H1 (cell line): Measurements from ENCODE around the gene RIOK3. TPM values are rescaled to one million over a fixed set of nuclear protein-coding genes. Genes with fewer than 3 reads are reported as not detected.

Experiments used
- CTCF ChIA-PET: fragments of 300-600 bp; sonication (Branson Sonifier 250); formaldehyde crosslinking; loops from one replicate; lab custom pipeline; 2021; ENCODE audit not compliant: partially characterized antibody; lab: Charles Lee
- POLR2A ChIA-PET: fragments of 300-600 bp; sonication (Branson Sonifier 250); formaldehyde crosslinking; loops from one replicate; lab custom pipeline; 2021; ENCODE audit warnings: inconsistent platforms; ENCODE audit not compliant: partially characterized antibody; lab: Charles Lee
- DNase-seq, 2 experiments: peaks; one replicate each; pipeline versions ENCODE4 v3.0.0 to v3.0.0-alpha.2; 2010 to 2022; ENCODE audit warnings: low spot score in 2 of 2, low read depth in 1 of 2, mixed read lengths in 1 of 2
- FAIRE-seq: peaks from 2 replicates; lab custom pipeline; 2011; peaks lifted over from hg19 to GRCh38; lab: Jason Lieb, UNC
- H2AFZ ChIP-seq: 2 replicates; pipeline ENCODE4 v1.8.1; 2012; ENCODE audit warnings: low read length, inconsistent platforms
- H2AK5ac ChIP-seq: 2 replicates; pipeline ENCODE4 v1.6.1; 2013; ENCODE audit warnings: low read depth, low read length
- H2BK120ac ChIP-seq: replicated peaks from 2 replicates; pipeline ENCODE3; 2013; ENCODE audit warnings: low read depth, low read length, inconsistent platforms
- H2BK12ac ChIP-seq: 2 replicates; pipeline ENCODE4 v1.6.1; 2013; ENCODE audit warnings: low read depth, low read length
- H2BK15ac ChIP-seq: 2 replicates; pipeline ENCODE4 v1.6.1; 2013; ENCODE audit warnings: low read length
- H2BK20ac ChIP-seq: 2 replicates; pipeline ENCODE4 v1.6.1; 2013; ENCODE audit warnings: low read length
- H2BK5ac ChIP-seq: 2 replicates; pipeline ENCODE4 v1.6.1; 2013; ENCODE audit warnings: low read depth, low read length
- H3K14ac ChIP-seq: 2 replicates; pipeline ENCODE4 v1.6.1; 2013; ENCODE audit warnings: inconsistent platforms; ENCODE audit not compliant: insufficient read length
- H3K18ac ChIP-seq: 2 replicates; pipeline ENCODE4 v1.6.1; 2013; ENCODE audit warnings: low read length; ENCODE audit errors: extremely low read depth
- H3K23ac ChIP-seq: 2 replicates; pipeline ENCODE4 v1.6.1; 2013; ENCODE audit warnings: inconsistent platforms; ENCODE audit not compliant: insufficient read length
- H3K23me2 ChIP-seq: 2 replicates; pipeline ENCODE4 v1.6.1; 2013; ENCODE audit warnings: low read depth, low read length
- H3K27ac ChIP-seq: 2 replicates; pipeline ENCODE4 v1.6.1; 2011; ENCODE audit warnings: low read depth, low read length, inconsistent platforms
- H3K27me3 ChIP-seq, 4 experiments: replicated peaks in 1 of 4; 1 replicate in 1 of 4; 2 replicates in 3 of 4; pipeline versions ENCODE4 v1.6.1 to v1.8.1; 2011 to 2013; ENCODE audit warnings: low read length in 3 of 4, mild to moderate bottlenecking in 3 of 4, inconsistent platforms in 2 of 4, mixed read lengths in 2 of 4, moderate library complexity in 1 of 4; ENCODE audit not compliant: control insufficient read depth in 3 of 4, insufficient read depth in 3 of 4; ENCODE audit errors: extremely low read depth in 1 of 4
- H3K36me3 ChIP-seq, 4 experiments: 2 replicates each; pipeline versions ENCODE4 v1.6.1 to v1.8.1; 2011 to 2013; ENCODE audit warnings: mild to moderate bottlenecking in 4 of 4, low read length in 3 of 4, moderate library complexity in 2 of 4, control low read depth in 1 of 4, inconsistent platforms in 1 of 4; ENCODE audit not compliant: insufficient read depth in 4 of 4, control insufficient read depth in 2 of 4
- H3K4ac ChIP-seq: replicated peaks from 2 replicates; pipeline ENCODE3; 2013; ENCODE audit warnings: low read length, low read depth, mixed read lengths, inconsistent platforms; ENCODE audit not compliant: insufficient read length
- H3K4me1 ChIP-seq, 4 experiments: replicated peaks in 1 of 4; 1 replicate in 1 of 4; 2 replicates in 3 of 4; pipeline versions ENCODE4 v1.6.1 to v1.8.1; 2011 to 2013; ENCODE audit warnings: low read length in 3 of 4, inconsistent platforms in 2 of 4, mixed read lengths in 1 of 4; ENCODE audit not compliant: insufficient read depth in 4 of 4, control insufficient read depth in 3 of 4
- H3K4me2 ChIP-seq, 2 experiments: 2 replicates each; pipeline versions ENCODE4 v1.6.1 to v1.8.1; 2011 to 2013; ENCODE audit warnings: low read depth in 2 of 2, low read length in 2 of 2, control low read depth in 1 of 2, inconsistent platforms in 1 of 2, mild to moderate bottlenecking in 1 of 2; ENCODE audit not compliant: insufficient read depth in 1 of 2
- H3K4me3 ChIP-seq, 4 experiments: fragments of 200-600, 300-600 bp in 1 of 4; sonication (generic), shearing (Covaris generic), sonication (Bioruptor Twin) in 1 of 4; 2 replicates each; pipeline versions ENCODE4 v1.5.1 to v1.8.1; 2011 to 2016; ENCODE audit warnings: low read length in 4 of 4, low read depth in 3 of 4, control low read depth in 2 of 4, inconsistent platforms in 2 of 4, mild to moderate bottlenecking in 2 of 4, mixed read lengths in 1 of 4, moderate library complexity in 1 of 4; ENCODE audit not compliant: insufficient read depth in 2 of 4; ENCODE audit errors: extremely low read depth in 1 of 4
- H3K56ac ChIP-seq: replicated peaks from 2 replicates; pipeline ENCODE3; 2013; ENCODE audit warnings: low read depth, mild to moderate bottlenecking, mixed read lengths, low read length, inconsistent platforms; ENCODE audit not compliant: insufficient read length
- H3K79me1 ChIP-seq: 2 replicates; pipeline ENCODE4 v1.6.1; 2013; ENCODE audit warnings: low read depth, low read length, control low read depth
- H3K79me2 ChIP-seq, 2 experiments: 2 replicates each; pipeline versions ENCODE4 v1.6.1 to v1.8.1; 2012 to 2013; ENCODE audit warnings: low read length in 2 of 2, mild to moderate bottlenecking in 2 of 2, inconsistent platforms in 1 of 2; ENCODE audit not compliant: insufficient read depth in 2 of 2, control insufficient read depth in 1 of 2
- H3K9ac ChIP-seq, 4 experiments: replicated peaks in 1 of 4; 1 replicate in 1 of 4; 2 replicates in 3 of 4; pipeline versions ENCODE4 v1.6.1 to v1.8.1; 2011 to 2013; ENCODE audit warnings: low read depth in 3 of 4, low read length in 3 of 4, control low read depth in 2 of 4, mild to moderate bottlenecking in 2 of 4, moderate library complexity in 2 of 4, inconsistent platforms in 1 of 4; ENCODE audit errors: extremely low read depth in 1 of 4
- H3K9me3 ChIP-seq, 2 experiments: 2 replicates each; pipeline versions ENCODE4 v1.6.1 to v1.8.1; 2012 to 2013; ENCODE audit warnings: mild to moderate bottlenecking in 2 of 2, moderate library complexity in 2 of 2, control low read depth in 1 of 2, inconsistent platforms in 1 of 2, low read depth in 1 of 2, low read length in 1 of 2, mixed read lengths in 1 of 2; ENCODE audit not compliant: insufficient read depth in 2 of 2
- H4K20me1 ChIP-seq, 2 experiments: replicated peaks in 1 of 2; 2 replicates each; pipeline versions ENCODE3 to v1.8.1; 2011 to 2013; ENCODE audit warnings: inconsistent platforms in 2 of 2, low read length in 2 of 2, mild to moderate bottlenecking in 1 of 2; ENCODE audit not compliant: insufficient read depth in 2 of 2, control insufficient read depth in 1 of 2
- H4K5ac ChIP-seq: 2 replicates; pipeline ENCODE4 v1.6.1; 2013; ENCODE audit warnings: low read length, low read depth, mixed read lengths, inconsistent platforms; ENCODE audit not compliant: insufficient read length
- H4K8ac ChIP-seq: 2 replicates; pipeline ENCODE4 v1.8.0; 2013; ENCODE audit warnings: mild to moderate bottlenecking, moderate library complexity, low read length, inconsistent platforms; ENCODE audit not compliant: insufficient read depth; ENCODE audit errors: extremely low read depth
- H4K91ac ChIP-seq: replicated peaks from 2 replicates; pipeline ENCODE3; 2013; ENCODE audit warnings: low read length, mixed read lengths, inconsistent platforms; ENCODE audit not compliant: insufficient read length
- ASH2L ChIP-seq: fragments of 200-600, 300-600 bp; sonication (generic); IDR thresholded peaks from one replicate; pipeline ENCODE4 v1.7.1; 2017; ENCODE audit warnings: low read length
- BCL11A ChIP-seq, 2 experiments: IDR thresholded peaks; one replicate each; pipeline ENCODE4 v1.6.1; 2011; ENCODE audit warnings: low read depth in 2 of 2, low read length in 2 of 2, mild to moderate bottlenecking in 2 of 2
- CREB1 ChIP-seq: IDR thresholded peaks from 2 replicates; pipeline ENCODE4 v1.6.1; 2012; ENCODE audit warnings: inconsistent platforms
- SIX5 ChIP-seq: IDR thresholded peaks from 2 replicates; pipeline ENCODE4 v1.6.1; 2011; ENCODE audit warnings: mild to moderate bottlenecking, low read depth, low read length
- YY1 ChIP-seq: IDR thresholded peaks from 2 replicates; pipeline ENCODE4 v1.6.1; 2011; ENCODE audit warnings: low read depth, mild to moderate bottlenecking, low read length
- WGBS, 2 experiments: shearing (Covaris generic) in 1 of 2; methylation state at CpG; one replicate each; pipeline versions ENCODE4 v1.1.6 to v1.1.7; 2013 to 2015; ENCODE audit warnings: low lambda C conversion rate in 2 of 2, mixed read lengths in 2 of 2, inconsistent platforms in 1 of 2, low coverage in 1 of 2, missing lambda C conversion rate in 1 of 2; ENCODE audit not compliant: insufficient replicate concordance in 2 of 2, insufficient coverage in 1 of 2, insufficient read length in 1 of 2; ENCODE audit errors: extremely low coverage in 1 of 2, missing lambda C conversion rate in 1 of 2; 5-methylcytosine and 5-hydroxymethylcytosine counted together
- polyA plus RNA-seq, 7 experiments: library from polyadenylated mRNA; depleted of rRNA in 3 of 7; stranded (reverse) in 5 of 7; unstranded in 2 of 7; fragments of >200 nt in 5 of 7; fragments of 200-250 nt in 2 of 7; gene quantifications; 1 replicate in 5 of 7; 2 replicates in 1 of 7; 4 replicates in 1 of 7; pipeline versions ENCODE4 v1.2.1 to v1.2.3, GENCODE V29; 2011 to 2013; ENCODE audit warnings: missing spikeins in 2 of 7, mixed read lengths in 2 of 7
- total RNA-seq: library from RNA; stranded (reverse); fragmentation: NEBNext Ultra II Directional; extraction: Animal tissue kit (Norgen Biotek cat#: 25700); gene quantifications from 2 replicates; pipeline ENCODE4 v1.2.1, GENCODE V29; 2021
- TF ChIP-seq, protein P1 (sequence below), 3 experiments: IDR thresholded peaks; 1 replicate in 2 of 3; 2 replicates in 1 of 3; pipeline versions ENCODE4 v1.5.1 to v1.6.1; 2011; ENCODE audit warnings: low read length in 3 of 3, mild to moderate bottlenecking in 3 of 3, inconsistent platforms in 2 of 3, low read depth in 1 of 3, moderate library complexity in 1 of 3; ENCODE audit not compliant: insufficient read depth in 1 of 3; ENCODE audit errors: control extremely low read depth in 1 of 3

RIOK3 gene
- total and polyA plus RNA-seq, 2 of the 8 experiments (the other 6 are each of a cell fraction or from before 2014, with no cell fraction given), result 7.5 to 24.3 TPM

DNA sequence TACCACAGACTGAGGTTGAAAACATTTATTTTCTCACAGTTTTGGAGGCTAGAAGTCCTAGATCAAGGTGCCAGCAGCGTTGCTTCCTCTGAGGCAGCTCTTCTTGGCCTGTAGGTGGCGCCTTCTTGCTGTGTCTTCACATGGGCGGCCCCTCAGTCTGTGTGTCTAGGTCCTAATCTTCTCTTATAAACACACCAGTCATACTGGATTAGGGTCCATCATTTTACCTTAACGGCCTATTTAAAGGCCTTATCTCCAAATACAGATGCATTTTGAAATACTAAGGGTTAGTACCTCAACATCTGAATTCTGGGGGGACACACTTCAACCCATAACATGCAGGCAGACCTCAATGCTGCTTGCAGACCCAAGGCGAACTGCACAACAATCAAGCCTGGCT is 45.8 kb downstream of the RIOK3 start:
- H3K4me2 ChIP-seq, result no peak overlapping the region
- ChIA-PET POLR2A (interaction anchor here (0.9 kb wide), 1 partner anchor 88 kb away, joined by 3 read pairs; no protein-coding TSS in a partner anchor), CTCF (interaction anchor here (0.7 to 1.9 kb wide), 20 partner anchors 9 to 402 kb away, joined by 3 to 14 read pairs (median 4); no protein-coding TSS in a partner anchor)
- H2AFZ ChIP-seq, result 0 out of 2 replicates have a peak overlapping the region, but pooled peaks have one; percentile 43
- H3K56ac ChIP-seq, result no peak overlapping the region
- no peak overlapping the region for H4K5ac ChIP-seq
- H2BK15ac ChIP-seq, result no peak overlapping the region
- no peak overlapping the region for H2BK20ac ChIP-seq
- no peaks in the 10 kb centered on the region; the same call in 1 of the 2 replicates for H3K79me1 ChIP-seq
- H3K9me3 ChIP-seq, result no peaks in the 10 kb centered on the region
- no peak overlapping the region for H2BK12ac ChIP-seq
- 23% methylated on average over 5 of the region's 5 CpGs; no CpG with 5 or more reads in 1 of the 2 experiments for WGBS, 2 experiments
- no peak overlapping the region for H3K27ac ChIP-seq
- H3K4me1 ChIP-seq, result peaks cover 0 to 4% (median 0%) of the 10 kb centered on the region in 4 experiments; a peak in 1 of 7 replicates
- H3K36me3 ChIP-seq, result no peaks in the 10 kb centered on the region
- H3K23me2 ChIP-seq, result peaks cover 3% of the 10 kb centered on the region; the same call in 1 of the 2 replicates
- no peak overlapping the region for H2BK120ac ChIP-seq
- H3K27me3 ChIP-seq, result peaks cover 0 to 4% (median 1%) of the 10 kb centered on the region in 4 experiments; a peak in 4 of 7 replicates
- no peak overlapping the region for H4K91ac ChIP-seq
- H3K4me3 ChIP-seq, result no peak overlapping the region
- H3K79me2 ChIP-seq, result no peaks in the 10 kb centered on the region
- no peak overlapping the region for H3K9ac ChIP-seq
- H3K18ac ChIP-seq, result no peak overlapping the region
- FAIRE-seq, result no peak
- H3K23ac ChIP-seq, result no peak overlapping the region
- H4K20me1 ChIP-seq, result no peaks in the 10 kb centered on the region
- no peak overlapping the region for H2BK5ac ChIP-seq
- H4K8ac ChIP-seq, result no peak overlapping the region
- H2AK5ac ChIP-seq, result no peak overlapping the region
- peak in 1 of 2 experiments; percentile 66 for DNase-seq
- H3K4ac ChIP-seq, result no peak overlapping the region
- H3K14ac ChIP-seq, result no peak overlapping the region
- TF ChIP-seq BCL11A (IDR thresholded peaks at IDR 0.05; ENCODE audit: low read depth in 2 of 2, low read length in 2 of 2) (no peak), ASH2L (no peak), YY1 (0 out of 2 replicates have a peak, but pooled peaks have one; percentile 12), CREB1 (no peak), SIX5 (no peak)
- TF ChIP-seq, protein P1, sequence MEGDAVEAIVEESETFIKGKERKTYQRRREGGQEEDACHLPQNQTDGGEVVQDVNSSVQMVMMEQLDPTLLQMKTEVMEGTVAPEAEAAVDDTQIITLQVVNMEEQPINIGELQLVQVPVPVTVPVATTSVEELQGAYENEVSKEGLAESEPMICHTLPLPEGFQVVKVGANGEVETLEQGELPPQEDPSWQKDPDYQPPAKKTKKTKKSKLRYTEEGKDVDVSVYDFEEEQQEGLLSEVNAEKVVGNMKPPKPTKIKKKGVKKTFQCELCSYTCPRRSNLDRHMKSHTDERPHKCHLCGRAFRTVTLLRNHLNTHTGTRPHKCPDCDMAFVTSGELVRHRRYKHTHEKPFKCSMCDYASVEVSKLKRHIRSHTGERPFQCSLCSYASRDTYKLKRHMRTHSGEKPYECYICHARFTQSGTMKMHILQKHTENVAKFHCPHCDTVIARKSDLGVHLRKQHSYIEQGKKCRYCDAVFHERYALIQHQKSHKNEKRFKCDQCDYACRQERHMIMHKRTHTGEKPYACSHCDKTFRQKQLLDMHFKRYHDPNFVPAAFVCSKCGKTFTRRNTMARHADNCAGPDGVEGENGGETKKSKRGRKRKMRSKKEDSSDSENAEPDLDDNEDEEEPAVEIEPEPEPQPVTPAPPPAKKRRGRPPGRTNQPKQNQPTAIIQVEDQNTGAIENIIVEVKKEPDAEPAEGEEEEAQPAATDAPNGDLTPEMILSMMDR (IDR thresholded peaks at IDR 0.05; ENCODE audit: control extremely low read depth in 1 of 3, insufficient read depth in 1 of 3, low read depth in 1 of 3, low read length in 3 of 3), result peak; percentile 75 to 95 (median 89)
